CD4-positive, alpha-beta T cell treated with Interferon gamma for 1 hour (primary cell): ENCODE data around the gene ZNF680.
"Not testable (repeated sequence)": the region's sequence is repeated elsewhere in the genome, so short reads cannot be mapped to it uniquely, and the experiment has no call there.

ENCODE experiments used
- DNase-seq: peaks from one replicate; pipeline ENCODE4 v3.0.0-alpha.2; 2020

The ZNF680 gene

GRCh38 chr7:64554188-64554587 is 8.7 kb downstream of the ZNF680 start:
- DNase-seq: not testable (repeated sequence)

- DNase-seq: no peak
Measured at GRCh38 chr7:64551375-64552142, 11.3 kb downstream of the ZNF680 start.

GRCh38 chr7:64544010-64544409 is 18.9 kb downstream of the ZNF680 start:
- DNase-seq: no peak

GRCh38 chr7:64541438-64542359 is 21.2 kb downstream of the ZNF680 start:
- no peak for DNase-seq

GRCh38 chr7:64533756-64534155 is 29.1 kb downstream of the ZNF680 start:
- no peak for DNase-seq

- DNase-seq: no peak
Measured at GRCh38 chr7:64528770-64529169, 34.1 kb downstream of the ZNF680 start.

- DNase-seq: no peak
Measured at GRCh38 chr7:64521409-64521984, 41.4 kb downstream of the ZNF680 start.

GRCh38 chr7:64516451-64516850 is 46.4 kb downstream of the ZNF680 start:
- DNase-seq: no peak

GRCh38 chr7:64515781-64516180 is 47.1 kb downstream of the ZNF680 start:
- DNase-seq: no peak

- DNase-seq: no peak
Measured at GRCh38 chr7:64515330-64515729, 47.5 kb downstream of the ZNF680 start.

- DNase-seq: no peak
Measured at GRCh38 chr7:64509583-64509982, 53.3 kb downstream of the ZNF680 start.

GRCh38 chr7:64504581-64505120 is 58.2 kb downstream of the ZNF680 start:
- DNase-seq: no peak

GRCh38 chr7:64498270-64498669 is 64.6 kb downstream of the ZNF680 start:
- no peak for DNase-seq

- DNase-seq: no peak
Measured at GRCh38 chr7:64494912-64495461, 67.9 kb downstream of the ZNF680 start.

- DNase-seq: no peak
Measured at GRCh38 chr7:64485623-64486022, 77.2 kb downstream of the ZNF680 start.
